ENCODE data around the gene RSPH6A. TPM values are rescaled to one million over a fixed set of nuclear protein-coding genes. Genes with fewer than 3 reads are reported as not detected.

Gene RSPH6A
- total RNA-seq, 1 donor from 2014 or later: 0.61 TPM

DNA sequence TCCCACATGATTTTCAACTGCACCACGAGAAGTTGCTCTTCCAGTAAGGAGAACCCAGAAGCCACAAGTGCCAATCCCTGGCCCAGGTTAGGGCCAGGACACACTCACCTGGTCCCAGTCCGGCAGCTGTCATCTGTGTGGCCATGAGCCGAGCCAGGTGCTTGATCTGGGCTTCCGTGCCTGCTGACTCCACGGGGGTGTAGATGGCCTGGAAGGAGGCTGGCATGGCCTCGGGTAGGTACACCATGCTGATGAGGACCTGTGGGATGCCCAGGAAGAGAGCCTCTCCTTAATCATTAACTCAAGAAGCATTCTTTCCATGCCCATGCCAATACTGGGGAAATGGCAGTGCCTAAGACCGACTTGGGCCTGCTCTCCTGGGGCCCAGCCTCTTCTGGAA, 19.9 kb upstream of the RSPH6A start:
- Mint-ChIP-seq H3K4me3 (ENCODE audit: unreplicated experiment) (no peak overlapping the region), H3K36me3 (ENCODE audit: unreplicated experiment) (peaks cover 5% of the 10 kb centered on the region), H3K4me1 (ENCODE audit: low read depth, unreplicated experiment) (no peaks in the 10 kb centered on the region), H3K9me3 (ENCODE audit: unreplicated experiment) (peaks cover 2% of the 10 kb centered on the region), H3K27ac (ENCODE audit: unreplicated experiment) (no peak overlapping the region), H3K27me3 (ENCODE audit: unreplicated experiment) (no peaks in the 10 kb centered on the region)
- no peak for DNase-seq
- TF ChIP-seq, protein P1, sequence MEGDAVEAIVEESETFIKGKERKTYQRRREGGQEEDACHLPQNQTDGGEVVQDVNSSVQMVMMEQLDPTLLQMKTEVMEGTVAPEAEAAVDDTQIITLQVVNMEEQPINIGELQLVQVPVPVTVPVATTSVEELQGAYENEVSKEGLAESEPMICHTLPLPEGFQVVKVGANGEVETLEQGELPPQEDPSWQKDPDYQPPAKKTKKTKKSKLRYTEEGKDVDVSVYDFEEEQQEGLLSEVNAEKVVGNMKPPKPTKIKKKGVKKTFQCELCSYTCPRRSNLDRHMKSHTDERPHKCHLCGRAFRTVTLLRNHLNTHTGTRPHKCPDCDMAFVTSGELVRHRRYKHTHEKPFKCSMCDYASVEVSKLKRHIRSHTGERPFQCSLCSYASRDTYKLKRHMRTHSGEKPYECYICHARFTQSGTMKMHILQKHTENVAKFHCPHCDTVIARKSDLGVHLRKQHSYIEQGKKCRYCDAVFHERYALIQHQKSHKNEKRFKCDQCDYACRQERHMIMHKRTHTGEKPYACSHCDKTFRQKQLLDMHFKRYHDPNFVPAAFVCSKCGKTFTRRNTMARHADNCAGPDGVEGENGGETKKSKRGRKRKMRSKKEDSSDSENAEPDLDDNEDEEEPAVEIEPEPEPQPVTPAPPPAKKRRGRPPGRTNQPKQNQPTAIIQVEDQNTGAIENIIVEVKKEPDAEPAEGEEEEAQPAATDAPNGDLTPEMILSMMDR (IDR thresholded peaks at IDR 0.05; ENCODE audit: partially characterized antibody, unreplicated experiment): no peak

DNA sequence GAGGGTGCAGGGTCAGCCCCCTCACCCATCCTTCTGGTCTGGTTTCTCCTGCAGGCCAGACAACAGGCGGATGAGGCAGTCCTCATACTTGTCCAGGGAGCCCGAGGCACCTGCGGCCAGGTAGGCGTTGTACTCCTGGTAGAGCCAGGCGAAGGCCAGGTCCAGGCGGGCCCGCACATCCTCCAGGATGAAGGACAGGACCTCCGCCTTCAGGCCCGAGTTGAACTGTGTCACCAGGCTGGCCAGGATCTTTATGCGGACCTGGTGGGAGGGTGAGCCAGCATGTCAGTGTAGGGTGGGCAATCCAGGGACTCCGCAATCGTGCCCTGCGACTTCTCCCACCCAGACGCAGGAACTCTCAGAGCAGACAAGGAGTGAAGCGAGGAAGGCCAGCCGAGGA, 13.8 kb upstream of the RSPH6A start:
- no peaks in the 10 kb centered on the region for H3K9me3 Mint-ChIP-seq (ENCODE audit: unreplicated experiment)
- H3K4me3 Mint-ChIP-seq (ENCODE audit: unreplicated experiment): no peak overlapping the region
- no peaks in the 10 kb centered on the region for H3K36me3 Mint-ChIP-seq (ENCODE audit: unreplicated experiment)
- H3K27me3 Mint-ChIP-seq (ENCODE audit: unreplicated experiment): peaks cover 7% of the 10 kb centered on the region
- DNase-seq: no peak
- H3K27ac Mint-ChIP-seq (ENCODE audit: unreplicated experiment): no peak overlapping the region
- H3K4me1 Mint-ChIP-seq (ENCODE audit: low read depth, unreplicated experiment): peaks cover 15% of the 10 kb centered on the region
- TF ChIP-seq, protein P1 (IDR thresholded peaks at IDR 0.05; ENCODE audit: partially characterized antibody, unreplicated experiment): no peak

DNA sequence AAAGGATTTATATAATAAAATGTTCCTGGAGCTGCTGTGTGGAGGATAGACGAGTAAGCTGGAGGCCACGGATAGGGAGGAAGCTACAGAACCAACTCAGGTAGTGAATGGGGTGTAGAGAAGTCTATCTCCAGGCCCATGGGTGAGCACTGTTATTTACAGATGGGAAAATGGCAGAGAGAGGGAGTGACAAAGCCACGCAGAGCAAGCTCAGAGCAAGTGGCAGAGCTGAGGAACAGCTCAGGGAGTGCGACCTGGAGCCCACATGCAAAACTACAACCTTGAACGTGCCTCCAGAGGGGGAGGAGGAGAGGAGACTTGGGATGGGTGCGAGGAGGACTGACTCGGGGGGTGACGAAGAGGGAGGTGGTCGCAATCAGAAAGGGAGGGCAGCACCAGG, 13.4 kb upstream of the RSPH6A start:
- Mint-ChIP-seq H3K4me1 (ENCODE audit: low read depth, unreplicated experiment) (peaks cover 15% of the 10 kb centered on the region), H3K4me3 (ENCODE audit: unreplicated experiment) (peak overlapping the region; percentile 16), H3K36me3 (ENCODE audit: unreplicated experiment) (no peaks in the 10 kb centered on the region), H3K9me3 (ENCODE audit: unreplicated experiment) (no peaks in the 10 kb centered on the region), H3K27me3 (ENCODE audit: unreplicated experiment) (peaks cover 7% of the 10 kb centered on the region), H3K27ac (ENCODE audit: unreplicated experiment) (no peak overlapping the region)
- TF ChIP-seq, protein P1 (IDR thresholded peaks at IDR 0.05; ENCODE audit: partially characterized antibody, unreplicated experiment): no peak
- no peak for DNase-seq

DNA sequence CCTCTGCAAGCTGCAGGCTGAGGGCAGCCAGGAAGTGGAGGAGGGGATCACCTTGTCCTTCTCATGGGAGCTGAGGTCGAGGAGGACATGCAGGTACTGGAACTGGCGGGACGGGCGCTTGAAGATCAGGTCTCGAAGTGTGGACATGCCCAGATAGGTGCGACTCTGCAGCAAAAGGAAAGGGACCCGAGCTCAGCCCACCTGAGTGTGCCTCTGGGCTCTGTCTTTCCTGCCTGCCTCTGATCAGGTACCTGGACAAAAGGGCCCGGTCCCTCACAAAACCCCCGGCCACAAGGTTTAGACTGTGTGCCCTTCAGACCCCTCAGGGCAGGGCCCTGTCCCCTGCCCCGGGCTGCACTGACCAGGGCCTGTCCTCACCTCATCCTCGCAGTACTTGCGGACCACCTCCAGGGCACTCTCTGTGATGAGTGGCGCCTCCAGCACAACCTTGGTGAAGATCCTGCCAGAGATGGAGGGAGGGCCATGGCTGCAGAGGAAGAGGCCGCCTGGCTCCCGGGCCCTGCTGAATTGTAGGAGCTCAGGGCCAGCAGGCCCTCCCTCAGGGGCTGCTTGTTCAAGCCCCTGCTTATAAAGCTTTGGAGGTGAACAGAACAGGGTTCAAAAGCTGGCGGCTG, 12.5 kb upstream of the RSPH6A start:
- Mint-ChIP-seq H3K4me1 (ENCODE audit: low read depth, unreplicated experiment) (peaks cover 15% of the 10 kb centered on the region), H3K9me3 (ENCODE audit: unreplicated experiment) (peaks cover 2% of the 10 kb centered on the region), H3K4me3 (ENCODE audit: unreplicated experiment) (peak overlapping the region; percentile 16), H3K27ac (ENCODE audit: unreplicated experiment) (peak overlapping the region; percentile 57), H3K36me3 (ENCODE audit: unreplicated experiment) (no peaks in the 10 kb centered on the region), H3K27me3 (ENCODE audit: unreplicated experiment) (peaks cover 7% of the 10 kb centered on the region)
- no peak for DNase-seq
- TF ChIP-seq, protein P1 (IDR thresholded peaks at IDR 0.05; ENCODE audit: partially characterized antibody, unreplicated experiment): peak; percentile 26

DNA sequence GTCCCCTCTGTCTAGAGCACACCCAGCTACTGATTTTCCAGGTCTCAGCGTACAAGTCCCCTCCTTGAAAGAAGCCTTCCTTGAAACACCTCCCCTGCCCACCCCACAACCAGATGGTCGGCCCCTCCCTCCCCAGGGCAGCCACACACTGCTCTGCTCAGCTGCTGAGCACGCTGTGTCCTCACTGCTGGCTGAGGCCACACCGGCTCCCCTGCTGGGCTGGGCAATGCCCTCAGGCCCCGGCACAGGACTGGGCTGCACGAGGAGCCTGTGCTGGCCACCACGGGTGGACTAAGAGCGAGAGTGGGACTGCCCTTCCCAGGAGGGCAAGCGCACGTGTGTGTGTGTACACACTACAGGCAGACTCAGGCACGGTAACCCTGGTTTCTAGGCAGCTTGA, 11.8 kb upstream of the RSPH6A start:
- Mint-ChIP-seq H3K4me1 (ENCODE audit: low read depth, unreplicated experiment) (peaks cover 15% of the 10 kb centered on the region), H3K4me3 (ENCODE audit: unreplicated experiment) (no peak overlapping the region), H3K36me3 (ENCODE audit: unreplicated experiment) (no peaks in the 10 kb centered on the region), H3K9me3 (ENCODE audit: unreplicated experiment) (peaks cover 2% of the 10 kb centered on the region), H3K27me3 (ENCODE audit: unreplicated experiment) (peaks cover 7% of the 10 kb centered on the region), H3K27ac (ENCODE audit: unreplicated experiment) (peak overlapping the region; percentile 57)
- TF ChIP-seq, protein P1 (IDR thresholded peaks at IDR 0.05; ENCODE audit: partially characterized antibody, unreplicated experiment): no peak
- peak; percentile 50 for DNase-seq

Measured in glutamatergic neuron (in vitro differentiated cells).